Measurements from ENCODE around the gene LBP. TPM values are rescaled to one million over a fixed set of nuclear protein-coding genes. Genes with fewer than 3 reads are reported as not detected.

Gene LBP
- total RNA-seq, 1 donor from 2014 or later: not detected

- no peak for TF ChIP-seq CTCF (IDR thresholded peaks at IDR 0.05; ENCODE audit: unreplicated experiment)
- H3K4me1 Mint-ChIP-seq (ENCODE audit: low read depth): no peaks in the 10 kb centered on the region
- H3K36me3 Mint-ChIP-seq (ENCODE audit: insufficient read depth): no peaks in the 10 kb centered on the region
- no peak overlapping the region for H3K4me3 Mint-ChIP-seq (ENCODE audit: low read depth)
- no peaks in the 10 kb centered on the region for H3K9me3 Mint-ChIP-seq (ENCODE audit: low read depth)
- H3K27ac Mint-ChIP-seq: no peak overlapping the region
- no peaks in the 10 kb centered on the region for H3K27me3 Mint-ChIP-seq
- DNase-seq (ENCODE audit: low spot score, unreplicated experiment): no peak
These were observed 39.7 kb downstream of the LBP start for GRCh38 chr20:38386004-38386403.

GRCh38 chr20:38386851-38387250, 40.6 kb downstream of the LBP start:
- no peaks in the 10 kb centered on the region for H3K36me3 Mint-ChIP-seq (ENCODE audit: insufficient read depth)
- no peaks in the 10 kb centered on the region for H3K27me3 Mint-ChIP-seq
- no peak overlapping the region for H3K27ac Mint-ChIP-seq
- no peak overlapping the region for H3K4me3 Mint-ChIP-seq (ENCODE audit: low read depth)
- no peaks in the 10 kb centered on the region for H3K4me1 Mint-ChIP-seq (ENCODE audit: low read depth)
- no peak for TF ChIP-seq CTCF (IDR thresholded peaks at IDR 0.05; ENCODE audit: unreplicated experiment)
- DNase-seq (ENCODE audit: low spot score, unreplicated experiment): no peak
- H3K9me3 Mint-ChIP-seq (ENCODE audit: low read depth): no peaks in the 10 kb centered on the region

GRCh38 chr20:38387953-38388352, 41.7 kb downstream of the LBP start:
- H3K36me3 Mint-ChIP-seq (ENCODE audit: insufficient read depth): no peaks in the 10 kb centered on the region
- no peak overlapping the region for H3K4me3 Mint-ChIP-seq (ENCODE audit: low read depth)
- TF ChIP-seq CTCF (IDR thresholded peaks at IDR 0.05; ENCODE audit: unreplicated experiment): no peak
- H3K4me1 Mint-ChIP-seq (ENCODE audit: low read depth): no peaks in the 10 kb centered on the region
- no peaks in the 10 kb centered on the region for H3K9me3 Mint-ChIP-seq (ENCODE audit: low read depth)
- H3K27me3 Mint-ChIP-seq: no peaks in the 10 kb centered on the region
- no peak for DNase-seq (ENCODE audit: low spot score, unreplicated experiment)
- H3K27ac Mint-ChIP-seq: no peak overlapping the region

GRCh38 chr20:38392356-38392755, 46.1 kb downstream of the LBP start:
- no peak for TF ChIP-seq CTCF (IDR thresholded peaks at IDR 0.05; ENCODE audit: unreplicated experiment)
- no peaks in the 10 kb centered on the region for H3K4me1 Mint-ChIP-seq (ENCODE audit: low read depth)
- H3K36me3 Mint-ChIP-seq (ENCODE audit: insufficient read depth): no peaks in the 10 kb centered on the region
- no peak overlapping the region for H3K4me3 Mint-ChIP-seq (ENCODE audit: low read depth)
- H3K27ac Mint-ChIP-seq: no peak overlapping the region
- H3K27me3 Mint-ChIP-seq: no peaks in the 10 kb centered on the region
- no peak for DNase-seq (ENCODE audit: low spot score, unreplicated experiment)
- no peaks in the 10 kb centered on the region for H3K9me3 Mint-ChIP-seq (ENCODE audit: low read depth)

- Mint-ChIP-seq H3K27me3 (no peaks in the 10 kb centered on the region), H3K27ac (no peak overlapping the region), H3K9me3 (ENCODE audit: low read depth) (no peaks in the 10 kb centered on the region), H3K36me3 (ENCODE audit: insufficient read depth) (no peaks in the 10 kb centered on the region), H3K4me1 (ENCODE audit: low read depth) (no peaks in the 10 kb centered on the region), H3K4me3 (ENCODE audit: low read depth) (no peak overlapping the region)
- TF ChIP-seq CTCF (IDR thresholded peaks at IDR 0.05; ENCODE audit: unreplicated experiment): no peak
- DNase-seq (ENCODE audit: low spot score, unreplicated experiment): no peak
These were observed 47.0 kb downstream of the LBP start for GRCh38 chr20:38393259-38393658.
